ENCODE results near the gene TYW3.

TYW3 gene, protein sequence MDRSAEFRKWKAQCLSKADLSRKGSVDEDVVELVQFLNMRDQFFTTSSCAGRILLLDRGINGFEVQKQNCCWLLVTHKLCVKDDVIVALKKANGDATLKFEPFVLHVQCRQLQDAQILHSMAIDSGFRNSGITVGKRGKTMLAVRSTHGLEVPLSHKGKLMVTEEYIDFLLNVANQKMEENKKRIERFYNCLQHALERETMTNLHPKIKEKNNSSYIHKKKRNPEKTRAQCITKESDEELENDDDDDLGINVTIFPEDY

DNA sequence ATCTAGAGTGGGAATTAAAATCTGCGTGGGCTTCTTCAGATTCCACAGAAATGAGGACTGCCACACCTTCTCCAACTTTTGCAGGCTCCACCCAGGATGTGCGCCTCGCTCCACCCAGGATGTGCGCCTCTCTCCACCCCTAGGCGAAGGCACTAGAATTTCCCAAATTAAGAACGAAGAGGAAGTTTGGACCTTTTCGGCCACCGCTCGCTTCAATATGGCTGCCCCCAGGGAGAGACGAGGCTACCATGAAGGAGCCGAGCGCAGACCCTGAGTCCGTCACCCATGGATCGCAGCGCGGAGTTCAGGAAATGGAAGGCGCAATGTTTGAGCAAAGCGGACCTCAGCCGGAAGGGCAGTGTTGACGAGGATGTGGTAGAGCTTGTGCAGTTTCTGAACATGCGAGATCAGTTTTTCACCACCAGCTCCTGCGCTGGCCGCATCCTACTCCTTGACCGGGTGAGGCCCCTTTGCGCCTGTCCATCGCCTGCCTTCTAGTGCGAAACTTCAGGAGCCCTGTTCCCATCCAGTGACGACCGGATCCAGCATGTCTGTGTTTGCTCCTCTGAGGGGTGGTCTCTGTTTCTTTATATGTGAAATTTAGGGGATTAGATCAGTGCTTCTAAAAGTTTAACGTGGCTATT lies at the start of gene TYW3, which contains the start of gene CRYZ:
TSS of gene TYW3 (plus strand) at position 193 of the 644 bp plus-strand sequence. CDS start at position 286, 93 bp downstream.
TSS of gene CRYZ (minus strand) at position 91 of the 644 bp plus-strand sequence. CDS start 8,229 bp downstream, outside the sequence.
- DNase-seq (ENCODE audit: low read depth) = peak; percentile 92

DNA sequence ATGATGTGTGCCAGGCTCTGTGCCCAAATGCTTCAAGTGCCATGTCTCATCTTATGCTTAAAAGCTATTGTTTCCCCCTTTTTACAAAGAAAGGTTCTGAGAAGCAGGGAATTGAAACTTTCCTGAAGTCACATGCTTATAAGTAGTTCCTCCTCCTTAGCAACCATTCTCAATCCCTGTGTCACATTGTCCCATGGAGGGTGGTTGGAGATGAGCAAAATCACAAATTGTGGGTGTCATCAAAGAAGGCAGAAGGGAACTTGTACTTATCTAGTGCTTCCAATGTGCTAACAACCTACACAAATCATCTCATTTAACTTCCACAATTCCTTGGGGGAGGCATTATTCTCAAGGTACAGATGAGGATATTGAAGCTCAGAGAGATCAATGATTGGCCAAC lies 49.3 kb upstream of the TYW3 start:
- no peak for DNase-seq (ENCODE audit: low read depth)

DNA sequence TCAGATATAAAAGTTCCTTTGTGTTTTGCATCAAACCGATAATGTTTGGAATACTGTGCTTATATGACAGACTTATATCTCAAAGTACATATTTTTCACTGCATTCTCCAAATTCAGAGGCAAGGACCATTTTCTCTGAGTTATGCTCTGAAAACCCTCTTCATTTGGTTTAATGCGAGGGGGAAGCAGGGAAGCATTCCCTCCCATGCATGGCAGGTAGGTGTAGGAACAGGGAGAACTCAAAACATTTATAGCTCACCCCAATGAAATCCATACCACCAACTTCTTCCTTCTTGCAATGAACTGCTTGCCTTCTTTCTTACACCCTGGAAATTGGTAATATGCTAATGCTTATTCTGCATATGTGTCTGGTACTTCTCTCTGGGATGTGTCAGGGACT lies 48.7 kb upstream of the TYW3 start:
- DNase-seq (ENCODE audit: low read depth) = no peak

DNA sequence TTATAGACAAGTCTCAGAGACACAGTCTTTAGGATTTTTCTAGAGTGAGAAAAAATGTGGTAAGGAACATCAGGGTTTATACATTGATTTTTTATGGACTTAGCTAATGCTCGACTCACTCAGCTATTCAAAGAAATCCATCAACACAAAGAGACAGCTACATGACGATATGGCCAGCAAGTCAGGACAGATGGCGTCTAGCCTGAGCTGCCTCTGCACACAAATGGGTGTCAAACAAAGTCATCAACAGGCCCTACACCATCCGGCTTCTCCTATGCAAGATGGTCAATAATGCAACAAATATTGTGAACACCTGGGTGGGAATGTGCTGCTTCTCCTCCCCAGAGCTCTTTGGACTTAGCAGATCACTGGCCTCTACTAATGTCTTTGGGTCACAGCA lies 46.0 kb upstream of the TYW3 start:
- no peak for DNase-seq (ENCODE audit: low read depth)

DNA sequence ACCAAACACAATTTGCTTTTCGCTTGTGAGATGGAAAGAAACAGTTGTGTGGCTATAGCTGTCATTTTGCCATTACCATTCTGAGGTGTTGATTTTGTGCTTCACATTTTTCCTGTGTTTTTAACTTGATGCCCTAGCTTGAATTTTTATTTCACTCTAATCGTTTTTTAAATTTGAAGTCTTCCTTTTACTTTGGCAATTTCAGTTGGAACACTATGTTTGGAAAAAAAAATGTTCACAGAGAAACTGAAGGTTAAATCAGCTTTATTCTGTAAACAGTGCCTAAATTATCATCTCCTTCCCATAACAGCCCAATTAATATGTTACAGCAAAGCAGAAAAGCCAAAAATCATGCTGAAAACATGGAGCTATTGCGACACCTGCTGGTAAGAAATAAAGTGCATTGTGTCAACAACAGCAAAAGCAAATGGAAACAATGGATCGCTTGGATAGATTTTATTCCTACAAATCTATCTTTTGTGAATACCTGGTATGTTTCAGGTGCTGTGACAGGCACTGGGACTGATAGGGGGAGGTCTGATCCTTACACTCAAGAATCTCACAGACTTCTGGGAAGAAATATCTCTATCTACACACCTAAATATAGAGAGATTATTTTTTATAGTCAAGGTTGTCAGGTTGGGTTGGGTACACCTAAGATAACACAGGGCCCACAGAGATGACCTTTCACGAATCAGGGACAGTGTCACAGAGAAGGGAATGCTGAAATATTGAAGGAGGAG lies 43.2 kb upstream of the TYW3 start:
- DNase-seq (ENCODE audit: low read depth) = peak; percentile 41

DNA sequence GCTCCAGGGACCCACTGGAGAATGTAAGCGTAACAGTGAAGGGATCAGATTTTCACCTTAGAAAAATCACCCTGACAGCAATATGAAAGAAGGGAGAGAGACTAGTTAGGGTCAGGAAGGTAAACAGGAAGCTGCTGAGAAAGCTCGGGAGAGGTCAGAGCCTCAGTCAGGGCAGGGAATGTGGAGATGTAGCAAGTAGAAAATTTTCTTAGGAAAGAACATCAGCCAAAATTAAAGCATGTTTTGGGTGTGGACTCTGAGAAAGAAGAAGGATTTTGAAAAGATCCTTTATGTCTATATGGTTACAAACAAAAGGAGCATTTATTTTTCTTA lies 42.6 kb upstream of the TYW3 start:
- DNase-seq (ENCODE audit: low read depth) = no peak

DNA sequence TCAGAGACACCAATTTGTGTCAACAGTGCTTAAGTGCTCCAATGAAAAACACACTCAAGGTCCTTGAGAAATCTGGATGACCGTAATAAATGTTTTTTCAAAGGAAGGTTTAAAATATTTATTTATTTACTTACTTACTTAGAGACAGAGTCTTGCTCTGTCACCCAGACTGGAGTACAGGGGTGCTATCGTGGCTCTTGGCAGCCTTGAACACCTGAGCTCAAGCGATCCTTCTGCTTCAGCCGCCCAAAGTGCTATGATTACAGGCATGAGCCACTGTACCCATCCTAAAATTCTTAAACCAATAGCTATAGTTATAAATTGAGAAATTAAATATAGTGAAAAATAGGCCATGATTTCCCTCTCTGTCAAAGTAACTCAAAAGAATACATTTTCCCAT lies 42.0 kb upstream of the TYW3 start:
- DNase-seq (ENCODE audit: low read depth) = no peak

DNA sequence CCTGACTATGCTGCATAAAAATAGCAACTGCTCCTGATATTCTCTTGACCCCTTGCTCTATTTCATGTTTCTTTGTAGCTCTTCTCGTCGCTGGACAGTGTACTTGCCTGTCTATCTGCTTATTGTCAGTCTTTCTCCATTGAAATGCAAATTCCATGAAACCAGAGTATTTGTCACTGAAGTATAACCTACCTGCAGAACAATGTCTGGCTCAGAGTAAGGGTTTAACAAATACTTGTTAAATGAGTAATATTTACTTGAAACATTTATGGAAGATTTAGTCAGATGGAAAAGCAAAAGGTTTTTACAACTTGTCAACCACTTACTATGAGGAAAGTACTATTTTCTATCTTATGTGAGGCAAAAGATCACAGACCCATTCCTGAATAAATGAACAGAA lies 39.5 kb upstream of the TYW3 start:
- DNase-seq (ENCODE audit: low read depth) = no peak

DNA sequence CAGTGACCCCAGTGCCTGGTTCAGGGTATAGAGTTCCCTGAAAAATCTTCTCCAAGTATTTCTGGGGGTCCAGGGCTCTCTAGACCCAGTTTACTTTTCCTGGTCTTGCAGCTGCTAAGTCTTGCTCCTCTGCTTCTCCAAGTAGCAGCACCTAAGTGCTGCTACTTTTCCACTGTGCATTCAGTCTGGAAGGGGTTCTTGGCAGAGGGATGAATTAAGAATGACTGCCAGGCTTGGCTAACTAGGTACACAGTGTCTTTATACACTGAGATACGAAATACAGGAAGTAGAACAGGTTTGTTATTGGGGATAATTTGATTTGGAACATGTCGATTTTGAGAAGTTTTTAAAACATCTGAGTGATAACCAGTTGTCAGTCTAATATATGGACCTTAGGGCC lies 35.1 kb upstream of the TYW3 start:
- DNase-seq (ENCODE audit: low read depth) = no peak

DNA sequence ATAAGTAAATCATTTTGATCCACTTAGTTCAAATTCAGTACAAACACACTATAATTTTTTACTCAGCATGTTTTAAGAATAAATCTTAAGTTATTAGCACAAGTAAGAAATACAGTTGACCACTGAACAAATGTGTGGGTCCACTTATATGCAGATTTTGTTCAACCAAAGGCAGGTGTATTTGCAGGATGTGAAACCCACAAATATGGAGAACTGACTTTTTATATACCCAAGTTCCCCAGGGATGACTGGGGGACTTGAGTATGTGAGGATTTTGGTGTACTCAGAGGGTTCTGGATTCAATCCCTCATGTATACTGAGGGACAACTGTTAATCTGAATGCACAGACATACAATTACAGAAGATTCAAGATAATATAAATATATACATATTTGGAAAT lies 33.6 kb upstream of the TYW3 start:
- DNase-seq (ENCODE audit: low read depth) = no peak

DNA sequence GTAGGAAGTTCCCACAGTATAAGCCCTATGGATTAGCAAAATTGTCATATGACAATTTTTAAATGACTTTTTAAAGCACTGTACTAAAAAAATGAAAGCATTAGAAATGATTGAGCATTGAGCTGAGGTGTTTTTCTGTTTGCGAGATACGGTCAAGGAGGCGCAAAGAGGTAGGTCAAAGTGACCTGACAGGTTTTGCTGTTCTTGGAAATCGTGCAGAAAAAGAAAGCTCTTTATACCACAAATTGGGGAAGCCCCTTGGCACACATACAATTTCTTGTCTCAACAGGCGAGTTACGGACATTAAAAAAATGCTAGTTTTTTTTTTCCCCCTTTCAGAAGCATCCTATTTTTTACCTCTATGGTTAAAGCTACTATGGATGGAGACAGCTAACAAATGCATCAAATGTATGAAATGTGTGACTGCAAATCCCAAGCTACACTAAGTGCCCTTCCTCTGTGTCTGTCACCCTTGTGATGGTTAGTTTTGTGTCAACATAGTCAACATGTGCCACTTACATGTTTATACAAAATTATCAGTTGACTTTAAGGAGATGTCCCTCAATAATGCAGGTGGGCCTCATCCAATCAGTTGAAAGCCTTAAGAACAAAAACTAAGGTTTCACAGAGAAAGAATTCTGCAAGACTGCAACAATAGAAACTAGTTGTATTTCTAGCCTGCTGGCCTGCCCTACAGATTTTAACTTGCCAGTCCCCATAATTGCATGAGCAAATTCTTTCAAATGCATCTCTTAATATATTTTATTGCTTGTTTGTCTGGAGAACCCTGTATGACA lies 29.4 kb upstream of the TYW3 start:
- DNase-seq (ENCODE audit: low read depth) = no peak

DNA sequence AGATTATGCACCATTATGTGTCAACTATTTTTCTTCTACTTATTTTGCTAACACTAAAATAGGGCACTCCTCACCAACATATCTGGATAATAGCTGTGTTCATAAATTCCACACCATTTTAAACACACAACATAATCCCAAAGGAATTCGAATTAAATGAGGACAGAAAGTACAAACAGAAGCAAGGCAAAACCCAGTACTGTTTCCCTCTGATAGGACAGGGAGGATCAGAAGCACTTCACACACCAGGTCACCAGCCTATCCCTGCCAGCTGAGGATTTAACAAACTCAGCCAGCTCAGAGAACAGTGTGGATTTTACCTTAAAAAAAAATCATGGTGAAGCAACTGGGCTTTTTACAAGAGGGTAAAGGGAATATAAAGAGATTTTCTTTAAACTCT lies 20.1 kb upstream of the TYW3 start:
- no peak for DNase-seq (ENCODE audit: low read depth)

DNA sequence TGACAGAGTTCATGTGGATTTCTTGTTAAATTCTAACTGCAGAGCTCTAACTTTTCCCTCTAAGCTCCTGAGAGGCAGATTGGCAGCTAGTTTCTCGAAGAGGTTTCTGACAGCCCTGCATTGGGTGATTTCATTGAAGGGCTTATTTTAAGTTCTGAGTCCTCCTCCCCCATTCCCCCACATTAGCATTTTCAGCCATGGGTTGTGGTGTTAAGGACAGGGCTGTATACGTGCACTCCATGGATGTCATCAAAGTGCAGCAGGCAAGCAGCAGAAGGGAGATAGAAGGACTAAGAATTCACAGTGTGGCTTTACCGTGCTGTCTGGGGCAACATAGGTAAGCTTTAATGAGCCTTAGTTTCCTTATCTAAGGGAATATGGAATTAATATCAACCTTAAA lies 19.1 kb upstream of the TYW3 start:
- no peak for DNase-seq (ENCODE audit: low read depth)

DNA sequence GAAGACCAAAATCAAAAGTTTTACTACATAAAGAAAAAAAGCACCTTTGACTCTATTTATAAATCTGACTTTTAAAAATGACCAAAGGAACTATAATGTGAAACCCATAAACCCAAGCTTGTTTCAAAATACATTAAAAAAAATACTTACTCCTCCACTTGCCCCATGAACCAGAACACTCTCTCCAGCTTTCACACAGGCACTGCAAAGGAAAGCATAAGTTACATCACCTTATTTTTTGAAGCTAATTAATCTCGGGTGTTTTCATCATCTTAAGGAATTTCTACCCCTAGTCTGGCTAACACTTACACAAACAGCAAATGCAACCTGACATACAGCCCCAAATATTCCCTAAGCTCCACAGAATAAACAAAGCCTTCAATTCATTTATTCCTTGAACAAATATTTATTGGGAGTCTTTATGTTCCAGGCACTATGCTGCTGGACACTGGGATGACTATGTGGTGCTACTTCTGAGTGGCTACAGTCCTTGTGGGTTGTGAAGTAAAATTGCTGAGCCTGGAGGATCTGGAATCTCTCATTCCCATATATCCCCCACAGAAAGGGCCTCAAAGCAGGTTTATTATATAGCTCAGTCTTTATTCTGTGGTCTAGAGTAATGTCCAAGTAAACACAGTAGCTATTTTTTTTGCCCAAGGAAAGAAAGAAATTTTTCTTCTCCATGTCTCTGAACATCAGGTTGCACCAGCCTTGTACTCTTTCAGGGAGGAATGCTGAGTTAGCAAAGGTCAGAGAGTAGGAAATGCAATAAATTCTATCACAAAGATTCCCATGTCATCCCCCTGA lies 18.3 kb upstream of the TYW3 start:
- no peak for DNase-seq (ENCODE audit: low read depth)

DNA sequence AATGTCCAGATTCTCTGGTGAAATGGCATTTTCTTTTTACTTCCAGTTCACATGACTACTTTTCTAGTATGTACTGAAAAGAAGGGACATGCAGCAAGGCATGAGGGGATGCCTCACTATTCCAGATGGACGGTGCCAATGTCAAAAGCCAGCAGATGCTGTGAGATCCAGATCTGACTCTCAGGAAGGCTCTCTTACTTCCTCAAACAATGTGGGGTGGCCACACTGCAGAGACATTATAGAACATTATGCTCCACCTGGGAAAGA lies 17.8 kb upstream of the TYW3 start:
- DNase-seq (ENCODE audit: low read depth) = no peak

DNA sequence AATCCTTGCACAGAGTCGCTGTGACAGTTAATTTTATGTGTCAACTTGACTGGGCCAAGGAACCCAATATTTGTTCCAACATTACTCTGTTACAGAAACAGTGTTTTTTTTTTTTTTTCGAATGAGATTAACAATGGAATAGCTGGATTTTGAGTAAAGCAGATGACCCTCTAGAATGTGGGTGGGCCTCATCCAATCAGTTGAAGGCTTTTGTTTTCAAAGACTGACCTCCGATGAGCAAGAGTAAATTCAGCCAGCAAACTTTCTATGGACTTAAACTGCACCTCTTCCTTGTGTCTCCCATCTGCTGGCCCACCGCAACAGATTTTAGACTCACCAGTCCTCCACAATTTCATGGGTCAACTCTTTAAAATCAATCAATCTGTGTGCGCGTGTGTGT lies 17.1 kb upstream of the TYW3 start:
- DNase-seq (ENCODE audit: low read depth) = no peak

DNA sequence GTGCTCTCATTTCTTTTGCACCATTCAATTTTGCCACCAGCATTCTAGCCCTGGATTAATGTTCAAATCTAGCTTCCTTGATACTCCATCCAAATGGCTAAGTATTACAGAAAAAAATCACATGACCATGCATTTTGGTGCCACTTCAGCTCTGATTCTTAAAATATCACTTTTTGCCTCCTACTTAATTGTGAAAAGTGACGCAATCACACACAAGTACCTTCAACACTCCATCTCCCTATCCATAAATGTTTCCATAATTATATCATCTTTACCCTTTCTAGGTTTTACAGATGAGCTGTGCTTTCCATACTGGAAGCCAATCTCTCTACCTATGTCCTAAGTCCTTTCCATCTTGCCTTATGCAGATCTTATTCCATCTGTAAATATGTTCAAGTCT lies 16.1 kb upstream of the TYW3 start:
- DNase-seq (ENCODE audit: low read depth) = no peak

DNA sequence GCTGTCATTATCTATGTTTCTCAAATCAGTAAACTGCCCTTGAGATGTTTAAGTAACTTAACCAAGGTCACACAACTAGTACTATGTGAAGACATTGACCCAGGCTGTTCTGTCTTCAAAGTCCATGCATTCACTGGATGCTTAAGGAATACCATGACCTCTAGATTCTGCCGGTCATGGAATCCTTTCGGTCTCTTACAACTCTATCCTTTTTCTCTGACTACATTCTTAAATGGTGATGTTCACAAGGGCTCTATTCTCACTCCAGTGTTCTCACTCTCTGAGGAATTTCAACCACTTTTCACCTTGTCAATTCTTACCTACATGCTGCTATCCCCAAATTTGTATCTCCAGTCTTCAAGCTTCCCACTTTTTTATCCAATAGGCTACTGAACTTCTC lies 15.3 kb upstream of the TYW3 start:
- no peak for DNase-seq (ENCODE audit: low read depth)

DNA sequence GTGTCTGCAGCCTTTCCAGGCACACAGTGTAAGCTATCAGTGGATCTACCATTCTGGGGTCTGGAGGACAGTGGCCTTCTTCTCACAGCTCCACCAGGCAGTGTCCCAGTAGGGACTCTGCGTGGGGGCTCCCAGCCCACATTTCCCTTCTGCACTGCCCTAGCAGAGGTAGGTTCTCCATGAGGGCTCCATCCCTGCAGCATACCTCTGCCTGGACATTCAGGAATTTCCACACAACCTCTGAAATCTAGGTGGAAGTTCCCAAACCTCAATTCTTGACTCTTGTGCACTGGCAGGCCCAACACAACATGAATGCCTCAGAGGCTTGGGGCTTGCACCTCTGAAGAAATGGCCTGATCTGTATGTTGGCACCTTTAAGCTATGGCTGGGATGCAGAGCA lies 6.9 kb upstream of the TYW3 start:
- no peak for DNase-seq (ENCODE audit: low read depth)

DNA sequence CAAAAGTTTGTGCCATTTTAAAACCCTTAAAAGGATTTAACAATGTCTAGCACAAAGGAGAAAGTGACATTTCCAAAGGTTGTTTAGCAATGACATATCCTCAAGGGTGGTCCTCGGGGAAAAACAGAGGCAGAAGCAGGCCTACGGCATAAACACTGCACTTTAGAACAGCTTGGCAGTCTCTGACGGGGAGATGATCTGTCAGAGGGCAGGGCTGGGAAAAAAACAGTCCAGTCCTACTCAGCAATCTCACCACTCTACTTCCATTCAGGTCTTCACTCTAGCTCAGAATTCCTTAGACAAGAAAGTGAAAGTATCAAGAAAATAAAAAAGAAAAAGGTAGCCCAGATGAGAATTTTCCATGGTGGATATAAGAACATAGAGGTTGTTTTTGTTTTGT lies 4.2 kb upstream of the TYW3 start:
- no peak for DNase-seq (ENCODE audit: low read depth)

DNA sequence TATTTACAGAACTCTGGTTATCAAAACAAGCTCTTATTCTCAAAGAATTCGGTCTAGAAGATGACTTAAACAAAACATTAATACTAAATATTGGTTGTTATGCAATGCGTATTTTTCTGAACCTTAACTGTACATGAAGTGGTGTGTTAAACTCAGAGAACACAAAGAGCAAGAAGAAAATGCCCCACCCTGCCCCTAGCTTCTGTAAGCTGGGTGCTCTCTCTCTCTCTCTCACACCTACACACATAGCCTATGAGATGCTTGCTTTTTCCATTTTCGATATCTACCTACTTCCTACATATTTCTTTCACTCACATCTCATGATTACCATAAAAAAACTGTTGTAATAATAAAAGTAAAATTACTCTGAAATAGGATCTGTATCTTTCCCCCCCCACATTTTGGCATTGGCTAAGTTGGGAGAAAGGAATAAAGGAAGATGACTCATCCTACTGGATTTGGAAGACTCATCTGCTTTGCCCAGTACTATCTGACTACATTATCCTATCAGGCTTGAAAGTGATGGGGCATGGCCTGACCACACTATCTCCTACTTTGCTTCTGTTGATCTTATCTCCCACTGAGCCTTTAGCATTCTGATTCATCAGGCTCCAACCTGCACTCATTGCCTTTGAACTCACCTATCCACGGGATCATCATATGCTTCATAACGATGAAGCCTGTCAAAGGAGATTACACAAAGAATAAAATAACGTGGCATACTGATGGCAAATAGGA lies 3.0 kb upstream of the TYW3 start:
- DNase-seq (ENCODE audit: low read depth) = no peak

All from stromal cell of bone marrow (primary cell).